K562 (cell line): ENCODE data around the gene WDR31. TPM values are rescaled to one million over a fixed set of nuclear protein-coding genes. Genes with fewer than 3 reads are reported as not detected.

Source experiments
- ATAC-seq: fragments of 200-7000 bp; cut with Tn5 transposase; 3 replicates; pipeline ENCODE4 v1.9.1; 2020; ENCODE audit warnings: moderate library complexity
- BruUV-seq: library from RNA; stranded (reverse); fragments of 400-500 nt; replicated peaks from 2 replicates; lab custom pipeline; 2021; lab: Mats Ljungman, UMichigan
- CTCF ChIA-PET: fragments of 300-600 bp; formaldehyde crosslinking; extraction: SDS; loops from one replicate; lab custom pipeline; 2021; ENCODE audit warnings: low intra/inter-chr PET ratio; lab: Yijun Ruan, JAX
- POLR2A ChIA-PET: fragments of 300-600, 350-650 bp; sonication (Branson Sonifier 250); formaldehyde crosslinking; extraction: SDS; loops from one replicate; lab custom pipeline; 2021; ENCODE audit warnings: antibody characterized with exemption, inconsistent platforms; lab: Yijun Ruan, JAX
- DNase-seq, 4 experiments: peaks; one replicate each; pipeline versions ENCODE4 v3.0.0 to v3.0.0-alpha.2; 2011 to 2018; ENCODE audit warnings: low spot score in 3 of 4, mixed read lengths in 3 of 4; ENCODE audit errors: extremely low read depth in 1 of 4
- FAIRE-seq: peaks from 2 replicates; lab custom pipeline; 2011; peaks lifted over from hg19 to GRCh38; lab: Jason Lieb, UNC
- H2AFZ ChIP-seq: 2 replicates; pipeline ENCODE4 v1.6.0; 2011; ENCODE audit warnings: low read depth, low read length, control low read depth, inconsistent platforms
- H3K27ac ChIP-seq: fragments of 200-600 bp; 3 replicates; pipeline ENCODE4 v1.8.0; 2011; ENCODE audit warnings: low read depth, mild to moderate bottlenecking, control low read depth, inconsistent platforms, low read length, moderate library complexity, mixed read lengths; ENCODE audit errors: extremely low read depth
- H3K27me3 ChIP-seq, 2 experiments: fragments of 300-600 bp in 1 of 2; 2 replicates in 1 of 2; 3 replicates in 1 of 2; pipeline versions ENCODE4 v1.6.0 to v1.8.0; 2011; ENCODE audit warnings: inconsistent platforms in 2 of 2, low read length in 2 of 2, mild to moderate bottlenecking in 1 of 2, mixed read lengths in 1 of 2, moderate library complexity in 1 of 2; ENCODE audit not compliant: control insufficient read depth in 2 of 2, insufficient read depth in 2 of 2
- H3K36me3 ChIP-seq: fragments of 300-600 bp; 3 replicates; pipeline ENCODE4 v1.8.0; 2011; ENCODE audit warnings: mild to moderate bottlenecking, low read length, inconsistent platforms; ENCODE audit not compliant: control insufficient read depth, insufficient read depth
- H3K4me1 ChIP-seq, 2 experiments: fragments of 200-600 bp in 1 of 2; replicated peaks in 1 of 2; 2 replicates in 1 of 2; 3 replicates in 1 of 2; pipeline versions ENCODE4 v1.5.1 to v1.8.0; 2011; ENCODE audit warnings: inconsistent platforms in 2 of 2, low read length in 2 of 2, mild to moderate bottlenecking in 1 of 2, mixed read lengths in 1 of 2, moderate library complexity in 1 of 2; ENCODE audit not compliant: control insufficient read depth in 2 of 2, insufficient read depth in 2 of 2
- H3K4me2 ChIP-seq: 2 replicates; pipeline ENCODE4 v1.6.1; 2011; ENCODE audit warnings: low read length, control low read depth, inconsistent platforms, mixed read lengths; ENCODE audit not compliant: insufficient read depth
- H3K4me3 ChIP-seq: fragments of 200-600 bp; sonication (generic), shearing (Covaris generic); 2 replicates; pipeline ENCODE4 v1.5.1; 2016; ENCODE audit warnings: control low read depth, inconsistent platforms
- H3K79me2 ChIP-seq: fragments of 200-600 bp; 3 replicates; pipeline ENCODE4 v1.8.0; 2011; ENCODE audit warnings: low read length, inconsistent platforms; ENCODE audit not compliant: control insufficient read depth, insufficient read depth
- H3K9ac ChIP-seq, 2 experiments: 2 replicates each; pipeline versions ENCODE4 v1.6.0 to v1.6.1; 2011; ENCODE audit warnings: low read depth in 2 of 2, low read length in 2 of 2, control low read depth in 1 of 2, inconsistent platforms in 1 of 2, mild to moderate bottlenecking in 1 of 2, mixed read lengths in 1 of 2; ENCODE audit not compliant: insufficient read depth in 1 of 2
- H3K9me1 ChIP-seq: one replicate; pipeline ENCODE4 v1.6.0; 2011; ENCODE audit warnings: inconsistent platforms, mild to moderate bottlenecking, low read length, moderate library complexity; ENCODE audit not compliant: control insufficient read depth, insufficient read depth
- H3K9me3 ChIP-seq: replicated peaks from 2 replicates; pipeline ENCODE4 v1.5.1; 2011; ENCODE audit warnings: low read depth, low read length, inconsistent platforms; ENCODE audit not compliant: control insufficient read depth, insufficient read depth
- H4K20me1 ChIP-seq: replicated peaks from 2 replicates; pipeline ENCODE4 v1.6.1; 2011; ENCODE audit warnings: low read length, inconsistent platforms, mixed read lengths; ENCODE audit not compliant: control insufficient read depth, insufficient read depth
- CCAR2 ChIP-seq: fragments of 200-400 bp; formaldehyde crosslinking; IDR thresholded peaks from 2 replicates; pipeline ENCODE4 v1.6.1; 2017; ENCODE audit warnings: mild to moderate bottlenecking, low read depth, low read length
- CREB3 ChIP-seq: fragments of 450-650 bp; conservative IDR thresholded peaks from 2 replicates; pipeline ENCODE4 v1.6.1; 2016; ENCODE audit warnings: missing genetic modification characterization, low read depth, mild to moderate bottlenecking, missing compliant biosample characterization, moderate library complexity
- HOMEZ ChIP-seq: fragments of 250-450 bp; sonication (Bioruptor Pico); IDR thresholded peaks from 2 replicates; pipeline ENCODE4 v1.4.0; 2020; ENCODE audit warnings: mild to moderate bottlenecking, moderate library complexity
- JUND ChIP-seq, 2 experiments: IDR thresholded peaks; 2 replicates in 1 of 2; 3 replicates in 1 of 2; pipeline ENCODE4 v1.6.1; 2011; ENCODE audit warnings: borderline replicate concordance in 2 of 2, low read depth in 2 of 2, low read length in 2 of 2, improper control_type of control experiment in 1 of 2, missing biosample characterization in 1 of 2, missing genetic modification characterization in 1 of 2, missing genetic modification reagents in 1 of 2
- RBM25 ChIP-seq: fragments of 200-400 bp; formaldehyde crosslinking; IDR thresholded peaks from 2 replicates; pipeline ENCODE4 v1.6.1; 2018; ENCODE audit warnings: low read length, low read depth, moderate library complexity; ENCODE audit not compliant: severe bottlenecking
- RUNX1 ChIP-seq: sonication (generic); IDR thresholded peaks from 2 replicates; pipeline ENCODE4 v1.6.1; 2016; ENCODE audit warnings: antibody characterized with exemption, low read depth
- SMARCA5 ChIP-seq: fragments of 450-650 bp; IDR thresholded peaks from 2 replicates; pipeline ENCODE4 v1.6.1; 2016
- SNIP1 ChIP-seq: fragments of 450-650 bp; IDR thresholded peaks from 2 replicates; pipeline ENCODE4 v1.7.1; 2017; ENCODE audit warnings: low read depth, mild to moderate bottlenecking
- TEAD4 ChIP-seq, 2 experiments: sonication (generic) in 1 of 2; formaldehyde crosslinking in 1 of 2; IDR thresholded peaks; 2 replicates each; pipeline versions ENCODE4 v1.6.1 to v1.8.0; 2012 to 2022; ENCODE audit warnings: borderline replicate concordance in 1 of 2, inconsistent platforms in 1 of 2, low read length in 1 of 2, mild to moderate bottlenecking in 1 of 2, missing genetic modification reagents in 1 of 2
- ZNF263 ChIP-seq: sonication (generic); formaldehyde crosslinking; IDR thresholded peaks from 2 replicates; pipeline ENCODE4 v1.8.0; 2022; ENCODE audit warnings: mild to moderate bottlenecking, missing genetic modification reagents, borderline replicate concordance
- ZNF609 ChIP-seq: sonication (generic); formaldehyde crosslinking; IDR thresholded peaks from 2 replicates; pipeline ENCODE4 v1.8.1; 2023; ENCODE audit warnings: missing genetic modification reagents, mild to moderate bottlenecking, borderline replicate concordance
- WGBS: fragments of 100-300 bp; shearing (Covaris generic); methylation state at CpG from one replicate; pipeline ENCODE4 v1.1.6; 2016; ENCODE audit warnings: low coverage, mixed read lengths; ENCODE audit not compliant: insufficient coverage; ENCODE audit errors: missing lambda C conversion rate; 5-methylcytosine and 5-hydroxymethylcytosine counted together
- in situ Hi-C: fragments of 300-500 bp; cut with MboI; formaldehyde crosslinking; loops from 4 replicates; pipeline ENCODE4 v1.15.0; 2018; ENCODE audit warnings: inconsistent platforms, mixed read lengths
- intact Hi-C: fragments of 100-400 bp; cut with micrococcal nuclease; formaldehyde crosslinking; loops from 2 replicates; pipeline ENCODE4 v1.14.2; 2022
- polyA plus RNA-seq, 8 experiments: library from polyadenylated mRNA; depleted of rRNA in 4 of 8; stranded (reverse) in 5 of 8; unstranded in 3 of 8; fragments of >200 nt; fragmentation: Nextera tagmentation in 2 of 8; fragmentation: Illumina TruSeq in 1 of 8; extraction: Ambion mirVana in 2 of 8; extraction: Trizol in 1 of 8; gene quantifications; 2 replicates each; pipeline versions ENCODE4 v1.2.1 to v1.2.3, GENCODE V29; 2011 to 2014; ENCODE audit warnings: inconsistent platforms in 1 of 8, missing spikeins in 1 of 8
- total RNA-seq, 7 experiments: library from RNA; depleted of rRNA in 6 of 7; stranded (reverse); fragments of >200 nt in 6 of 7; fragmentation: Illumina TruSeq in 2 of 7; extraction: Trizol in 2 of 7; gene quantifications; 2 replicates each; pipeline versions ENCODE4 v1.2.1 to v1.2.3, GENCODE V29; 2011 to 2021; ENCODE audit warnings: low replicate concordance in 1 of 7

WDR31 gene
- total and polyA plus RNA-seq, 9 of the 15 experiments (the other 6 are each of a cell fraction or from before 2014, with no cell fraction given) = 0.35 to 1.8 (median 0.95) TPM

- Histone ChIP-seq H4K20me1 (no peaks in the 10 kb centered on the region), H2AFZ (no peak overlapping the region), H3K9me3 (no peaks in the 10 kb centered on the region), H3K4me2 (no peak overlapping the region), H3K79me2 (no peaks in the 10 kb centered on the region), H3K9ac (no peak overlapping the region), H3K36me3 (no peaks in the 10 kb centered on the region), H3K27me3 (peaks cover 0 to 13% of the 10 kb centered on the region in 2 experiments; a peak in 2 of 5 replicates), H3K4me3 (no peak overlapping the region), H3K4me1 (peaks cover 6 to 10% of the 10 kb centered on the region in 2 experiments; a peak in 4 of 5 replicates), H3K27ac (no peak overlapping the region), H3K9me1 (no peaks in the 10 kb centered on the region)
- ChIA-PET POLR2A (interaction anchor here (0.6 kb wide), 2 partner anchors 15 to 82 kb away, joined by 3 read pairs; no protein-coding TSS in a partner anchor), CTCF (no interaction called here)
- DNase-seq = no peak
- no TSS peak for BruUV-seq
- ATAC-seq = no peak
- 31% methylated on average over 7 of the region's 7 CpGs for WGBS
- TF ChIP-seq HOMEZ (CRISPR knock-in tag) = no peak
- TF ChIP-seq ZNF609 (CRISPR knock-in tag) = no peak
- no peak for TF ChIP-seq RUNX1
- no peak for TF ChIP-seq CCAR2
- TF ChIP-seq JUND (IDR thresholded peaks at IDR 0.05; ENCODE audit: borderline replicate concordance, low read depth, low read length) = no peak
- no peak for TF ChIP-seq JUND (tag; IDR thresholded peaks at IDR 0.05; ENCODE audit: borderline replicate concordance, low read depth, low read length)
- no peak for TF ChIP-seq RBM25
- TF ChIP-seq TEAD4 (IDR thresholded peaks at IDR 0.05; ENCODE audit: low read length) = no peak
- no peak for TF ChIP-seq TEAD4 (CRISPR knock-in tag; IDR thresholded peaks at IDR 0.05; ENCODE audit: borderline replicate concordance)
- TF ChIP-seq ZNF263 (CRISPR knock-in tag) = no peak
- no peak for TF ChIP-seq SMARCA5
- no peak for TF ChIP-seq SNIP1
- TF ChIP-seq CREB3 = no peak
- intact Hi-C loops = loop anchor here (5.0 kb wide), 1 partner anchor 301 kb away; no protein-coding TSS in a partner anchor
- FAIRE-seq = no peak
- in situ Hi-C loops = no loop called here
These were observed 16.7 kb upstream of the WDR31 start for GRCh38 chr9:113356686-113357292.
